Brain microvascular endothelial cell (primary cell): ENCODE data around the gene MEGF6.

Experiments
- DNase-seq: peaks from one replicate; pipeline ENCODE4 v3.0.0-alpha.2; 2020
- H3K27ac ChIP-seq: fragments of 250-450 bp; sonication (Bioruptor Pico); 2 replicates; pipeline ENCODE4 v1.5.1; 2020; ENCODE audit warnings: mild to moderate bottlenecking, moderate library complexity
- H3K27me3 ChIP-seq: fragments of 250-450 bp; sonication (Bioruptor Pico); replicated peaks from 2 replicates; pipeline ENCODE4 v1.5.1; 2020; ENCODE audit warnings: mild to moderate bottlenecking
- H3K36me3 ChIP-seq: fragments of 250-450 bp; sonication (Bioruptor Pico); replicated peaks from 2 replicates; pipeline ENCODE4 v1.5.1; 2020; ENCODE audit warnings: mild to moderate bottlenecking
- H3K4me3 ChIP-seq: 2 replicates; pipeline ENCODE4 v1.5.1; 2011; ENCODE audit warnings: low read depth, mild to moderate bottlenecking, control low read depth, low read length, moderate library complexity
- CTCF ChIP-seq: IDR thresholded peaks from 2 replicates; pipeline ENCODE4 v1.5.1; 2011; ENCODE audit warnings: low read depth, mild to moderate bottlenecking, moderate library complexity, low read length, control low read depth, inconsistent platforms; ENCODE audit errors: missing control alignments
- in situ Hi-C: cut with HindIII; loops from 2 replicates; pipeline ENCODE4 v1.10.0; 2017; ENCODE audit warnings: low sequenced_read_pairs, low pct_ligation_motif_present

MEGF6 gene

DNA sequence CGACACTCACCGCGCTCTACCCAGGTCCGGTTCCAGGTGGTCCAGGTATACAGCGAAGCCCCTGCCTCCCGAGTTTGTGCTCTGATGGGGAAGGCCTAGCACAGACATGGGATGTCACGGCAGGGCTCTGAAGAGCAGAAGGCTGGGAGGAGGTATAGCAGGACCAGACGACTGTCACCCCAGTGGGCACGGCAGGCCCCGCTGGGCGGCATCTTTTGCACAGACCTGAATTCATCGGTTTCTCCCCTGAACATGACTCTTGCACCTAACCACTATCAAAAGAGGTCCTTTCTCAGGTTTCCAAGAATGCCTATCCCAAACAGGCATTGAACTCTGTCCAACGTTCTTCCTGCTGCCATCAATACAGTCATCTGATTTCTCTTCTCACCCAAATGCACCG is 126.3 kb downstream of the MEGF6 start:
- H3K27ac ChIP-seq = no peak overlapping the region
- no peak for DNase-seq
- H3K36me3 ChIP-seq = no peaks in the 10 kb centered on the region
- in situ Hi-C loops = no loop called here
- no peak overlapping the region for H3K4me3 ChIP-seq
- H3K27me3 ChIP-seq = no peaks in the 10 kb centered on the region
- no peak for TF ChIP-seq CTCF

DNA sequence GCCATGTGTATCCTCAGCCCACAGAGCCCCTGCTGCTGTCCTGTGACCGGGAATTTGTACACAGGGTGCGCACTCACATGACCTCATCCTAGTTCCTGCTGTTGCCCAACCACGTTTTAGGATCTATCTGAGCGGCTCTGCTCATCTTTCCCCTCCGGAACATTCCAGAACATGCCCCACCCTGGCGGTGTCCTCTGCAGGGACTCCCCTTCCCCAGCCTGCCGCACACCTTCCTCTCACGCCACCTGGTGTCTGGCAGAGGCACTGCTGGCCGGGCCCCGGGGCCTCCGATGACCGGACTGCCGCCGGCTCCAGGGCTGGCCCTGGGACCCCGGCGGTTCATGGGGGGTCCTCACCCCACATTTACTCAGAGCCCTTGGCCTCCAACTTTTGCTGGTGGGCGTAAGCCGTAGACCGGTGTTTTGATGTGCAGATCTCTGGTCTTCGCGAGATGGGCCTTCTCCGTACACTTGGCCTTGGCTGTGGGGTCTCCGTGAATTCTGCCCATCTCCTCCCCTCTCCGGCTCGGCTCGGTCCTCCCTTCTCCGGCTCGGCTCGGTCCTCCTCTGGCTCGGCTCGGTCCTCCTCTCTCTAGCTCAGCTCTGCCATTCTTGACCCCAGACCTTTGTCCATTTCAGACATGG is 127.4 kb downstream of the MEGF6 start:
- H3K4me3 ChIP-seq = no peak overlapping the region
- in situ Hi-C loops = no loop called here
- H3K36me3 ChIP-seq = no peaks in the 10 kb centered on the region
- no peak for DNase-seq
- peak; percentile 96 for TF ChIP-seq CTCF
- no peak overlapping the region for H3K27ac ChIP-seq
- no peaks in the 10 kb centered on the region for H3K27me3 ChIP-seq

GRCh38 chr1:3483380-3483779 is 127.9 kb downstream of the MEGF6 start:
- H3K4me3 ChIP-seq = no peak overlapping the region
- no peaks in the 10 kb centered on the region for H3K36me3 ChIP-seq
- DNase-seq = no peak
- no peaks in the 10 kb centered on the region for H3K27me3 ChIP-seq
- no peak for TF ChIP-seq CTCF
- H3K27ac ChIP-seq = no peak overlapping the region
- in situ Hi-C loops = no loop called here

DNA sequence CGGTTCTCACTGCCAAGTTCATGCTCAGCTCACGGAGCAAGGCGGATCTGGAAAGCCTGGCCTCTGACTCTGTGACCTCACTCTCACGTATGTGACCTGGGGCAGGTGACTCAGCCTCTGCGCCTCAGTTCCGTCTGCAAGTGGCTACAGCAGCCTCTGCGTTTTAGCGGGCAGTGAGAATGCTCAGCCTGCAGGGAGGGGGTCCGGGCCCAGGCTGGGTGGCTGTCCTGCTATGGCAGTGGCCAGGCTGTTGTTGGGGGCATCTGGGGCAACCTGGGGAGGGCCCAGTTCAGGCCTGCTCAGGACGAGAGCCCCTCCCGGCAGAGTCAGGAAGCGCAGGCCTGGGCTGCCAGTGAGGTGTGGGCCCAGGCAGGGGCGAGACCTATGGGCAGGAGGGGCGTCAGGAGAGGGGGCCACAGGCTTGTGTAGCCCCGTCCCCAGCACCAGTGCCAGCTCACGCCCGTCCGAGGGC is 128.9 kb downstream of the MEGF6 start:
- peak; percentile 17 for TF ChIP-seq CTCF
- in situ Hi-C loops = no loop called here
- no peaks in the 10 kb centered on the region for H3K36me3 ChIP-seq
- H3K27me3 ChIP-seq = no peaks in the 10 kb centered on the region
- H3K4me3 ChIP-seq = no peak overlapping the region
- DNase-seq = peak; percentile 18
- H3K27ac ChIP-seq = no peak overlapping the region

- no peak for DNase-seq
- H3K4me3 ChIP-seq = no peak overlapping the region
- no peak overlapping the region for H3K27ac ChIP-seq
- no peaks in the 10 kb centered on the region for H3K27me3 ChIP-seq
- no peak for TF ChIP-seq CTCF
- in situ Hi-C loops = no loop called here
- H3K36me3 ChIP-seq = no peaks in the 10 kb centered on the region
Measured at GRCh38 chr1:3481836-3482375, 129.4 kb downstream of the MEGF6 start.

DNA sequence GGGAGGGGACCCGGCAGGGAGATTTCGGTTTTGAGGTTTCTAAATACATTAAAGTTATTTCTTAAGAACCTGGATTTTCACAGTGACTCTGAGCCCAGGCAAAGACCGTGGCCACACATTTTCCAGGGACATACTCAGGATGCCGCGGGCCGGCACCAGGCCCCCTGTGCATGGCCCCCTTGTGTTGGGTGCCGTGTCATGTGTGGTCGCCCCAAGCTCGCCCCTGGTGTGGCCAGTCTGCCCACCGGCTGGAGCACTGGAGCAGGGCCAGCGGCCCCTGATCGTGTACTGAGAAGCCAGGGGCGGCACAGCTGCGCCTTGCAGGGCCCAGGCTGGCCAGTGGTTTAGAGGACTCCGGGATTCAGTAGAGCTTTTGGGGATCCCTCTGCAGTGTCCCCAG is 130.3 kb downstream of the MEGF6 start:
- TF ChIP-seq CTCF = no peak
- Histone ChIP-seq H3K4me3 (no peak overlapping the region), H3K27me3 (no peaks in the 10 kb centered on the region), H3K27ac (no peak overlapping the region), H3K36me3 (no peaks in the 10 kb centered on the region)
- no peak for DNase-seq
- in situ Hi-C loops = no loop called here
